GM12864 (cell line): ENCODE measurements around the gene RNU6-9.
A peak's percentile ranks its signal among the peaks of the same experiment; 100 is the strongest.

Experiments used
- DNase-seq: peaks from one replicate; pipeline ENCODE4 v3.0.0-alpha.2; 2011; ENCODE audit warnings: low read depth
- H3K4me3 ChIP-seq: 2 replicates; pipeline ENCODE4 v1.5.1; 2011; ENCODE audit warnings: mild to moderate bottlenecking, low read depth, low read length, control low read depth
- TF ChIP-seq, protein P1 (sequence below): IDR thresholded peaks from 2 replicates; pipeline ENCODE4 v1.5.1; 2011; ENCODE audit warnings: low read depth, mild to moderate bottlenecking, moderate library complexity, low read length, control low read depth, inconsistent platforms; ENCODE audit errors: missing control alignments

Gene RNU6-9

DNA sequence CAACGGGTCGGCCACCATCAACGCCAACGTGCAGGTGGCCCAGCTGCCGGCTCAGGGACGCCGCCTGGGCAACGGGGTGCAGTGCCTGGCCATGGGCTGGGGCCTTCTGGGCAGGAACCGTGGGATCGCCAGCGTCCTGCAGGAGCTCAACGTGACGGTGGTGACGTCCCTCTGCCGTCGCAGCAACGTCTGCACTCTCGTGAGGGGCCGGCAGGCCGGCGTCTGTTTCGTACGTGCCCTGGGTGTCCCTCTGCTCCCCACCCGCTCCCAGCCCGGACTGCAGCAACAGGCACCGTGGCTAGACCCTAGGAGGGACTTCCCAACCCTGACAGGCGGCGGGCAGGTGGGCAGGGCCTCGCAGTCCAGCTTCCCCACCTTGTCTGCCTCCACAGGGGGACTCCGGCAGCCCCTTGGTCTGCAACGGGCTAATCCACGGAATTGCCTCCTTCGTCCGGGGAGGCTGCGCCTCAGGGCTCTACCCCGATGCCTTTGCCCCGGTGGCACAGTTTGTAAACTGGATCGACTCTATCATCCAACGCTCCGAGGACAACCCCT, 37.6 kb upstream of the RNU6-9 start:
- no peak overlapping the region for H3K4me3 ChIP-seq
- DNase-seq, result no peak
- TF ChIP-seq, protein P1, sequence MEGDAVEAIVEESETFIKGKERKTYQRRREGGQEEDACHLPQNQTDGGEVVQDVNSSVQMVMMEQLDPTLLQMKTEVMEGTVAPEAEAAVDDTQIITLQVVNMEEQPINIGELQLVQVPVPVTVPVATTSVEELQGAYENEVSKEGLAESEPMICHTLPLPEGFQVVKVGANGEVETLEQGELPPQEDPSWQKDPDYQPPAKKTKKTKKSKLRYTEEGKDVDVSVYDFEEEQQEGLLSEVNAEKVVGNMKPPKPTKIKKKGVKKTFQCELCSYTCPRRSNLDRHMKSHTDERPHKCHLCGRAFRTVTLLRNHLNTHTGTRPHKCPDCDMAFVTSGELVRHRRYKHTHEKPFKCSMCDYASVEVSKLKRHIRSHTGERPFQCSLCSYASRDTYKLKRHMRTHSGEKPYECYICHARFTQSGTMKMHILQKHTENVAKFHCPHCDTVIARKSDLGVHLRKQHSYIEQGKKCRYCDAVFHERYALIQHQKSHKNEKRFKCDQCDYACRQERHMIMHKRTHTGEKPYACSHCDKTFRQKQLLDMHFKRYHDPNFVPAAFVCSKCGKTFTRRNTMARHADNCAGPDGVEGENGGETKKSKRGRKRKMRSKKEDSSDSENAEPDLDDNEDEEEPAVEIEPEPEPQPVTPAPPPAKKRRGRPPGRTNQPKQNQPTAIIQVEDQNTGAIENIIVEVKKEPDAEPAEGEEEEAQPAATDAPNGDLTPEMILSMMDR, result no peak

DNA sequence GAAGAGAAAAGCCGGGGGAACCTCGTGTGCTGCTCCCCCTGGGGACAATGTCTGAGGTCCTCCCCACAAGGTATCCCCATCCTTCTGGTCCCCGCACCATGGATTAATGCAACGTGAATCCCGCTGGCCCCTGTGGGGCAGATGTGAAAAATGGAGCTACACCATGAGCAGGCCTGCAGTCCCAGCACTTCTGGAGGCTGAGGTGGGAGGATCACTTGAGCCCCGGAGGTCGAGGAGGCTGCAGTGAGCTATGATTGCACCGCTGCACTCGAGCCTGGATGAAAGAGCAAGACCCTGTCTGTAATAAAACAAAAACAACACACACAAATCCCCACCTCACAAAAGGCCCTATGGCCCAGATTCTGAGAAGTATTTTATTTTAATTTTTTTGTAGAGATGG, 35.0 kb upstream of the RNU6-9 start:
- TF ChIP-seq, protein P1, result no peak
- H3K4me3 ChIP-seq, result no peak overlapping the region
- no peak for DNase-seq

DNA sequence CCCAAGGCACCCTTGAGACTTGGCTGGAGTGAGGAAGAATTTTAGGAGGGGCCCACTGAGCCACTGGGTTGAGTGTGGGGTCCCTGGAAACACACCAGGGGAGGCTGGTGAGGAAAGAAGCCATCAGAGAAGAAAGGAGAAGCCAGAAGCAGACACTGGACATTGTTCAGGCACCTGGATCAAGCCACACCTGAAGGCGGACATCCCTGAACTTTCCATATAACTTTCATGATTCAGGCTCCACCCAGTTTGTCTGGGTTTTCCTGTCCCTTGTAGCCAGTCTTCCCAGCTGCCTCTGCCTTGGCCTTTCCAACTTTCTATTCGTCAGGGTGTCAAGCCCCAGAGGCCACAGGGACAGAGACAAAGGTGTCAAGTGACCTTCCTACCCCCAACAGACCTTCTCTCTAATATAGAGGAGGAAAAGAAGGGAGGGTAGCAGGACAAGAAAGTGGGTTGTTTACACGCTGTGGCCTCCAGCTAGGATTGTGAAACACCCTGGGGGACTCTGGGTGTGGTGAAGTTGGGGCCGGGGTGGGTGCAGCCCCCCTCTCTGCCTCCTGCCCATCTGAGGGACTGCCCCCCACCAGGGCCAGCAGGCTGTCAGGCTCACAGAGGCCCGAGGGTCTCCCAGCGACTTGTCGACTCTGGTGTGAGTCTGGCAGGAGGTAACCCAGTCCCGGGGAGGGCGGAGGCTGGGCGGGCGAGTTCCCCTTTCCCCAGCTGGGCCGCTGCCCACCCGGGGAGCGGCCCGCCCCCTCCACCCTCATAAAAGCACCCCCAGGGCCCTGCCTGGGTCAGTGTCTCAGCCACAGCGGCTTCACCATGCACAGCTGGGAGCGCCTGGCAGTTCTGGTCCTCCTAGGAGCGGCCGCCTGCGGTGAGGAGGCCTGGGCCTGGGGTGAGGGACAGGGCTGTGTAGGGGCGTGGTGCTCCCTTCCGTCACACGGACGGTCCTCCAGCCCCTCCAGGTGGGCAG, 34.1 kb upstream of the RNU6-9 start, which contains the start of gene CFD:
TSS of gene CFD (plus strand) at position 797 of the 976 bp plus-strand sequence. CDS start at position 823, 26 bp downstream.
- TF ChIP-seq, protein P1, result no peak
- H3K4me3 ChIP-seq, result no peak within 1 kb of the TSS
- no peak for DNase-seq

DNA sequence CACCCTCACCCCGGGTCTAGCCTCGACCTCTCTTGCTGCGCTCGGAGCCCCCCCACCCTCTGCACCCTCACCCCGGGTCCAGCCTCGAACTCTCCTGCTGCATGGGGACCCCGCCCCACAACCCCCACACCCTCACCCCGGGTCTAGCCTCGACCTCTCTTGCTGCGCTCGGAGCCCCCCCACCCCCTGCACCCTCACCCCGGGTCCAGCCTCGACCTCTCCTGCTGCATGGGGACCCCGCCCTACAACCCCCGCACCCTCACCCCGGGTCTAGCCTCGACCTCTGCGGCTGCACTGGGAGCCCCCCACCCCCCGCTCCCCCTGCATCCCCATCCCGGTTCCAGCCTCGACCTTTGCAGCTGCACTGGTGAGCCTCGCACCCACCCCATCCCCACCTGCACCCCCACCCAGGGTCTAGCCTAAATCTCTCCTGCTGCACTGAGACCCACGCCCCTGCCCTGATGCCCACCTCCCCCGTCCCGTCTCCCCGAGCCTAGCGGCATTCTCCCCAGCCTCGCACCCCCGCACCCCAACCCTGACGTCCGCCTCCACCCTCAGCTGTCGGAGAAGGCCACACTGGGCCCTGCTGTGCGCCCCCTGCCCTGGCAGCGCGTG, 32.0 kb upstream of the RNU6-9 start:
- DNase-seq, result no peak
- H3K4me3 ChIP-seq, result no peak overlapping the region
- TF ChIP-seq, protein P1, result no peak

DNA sequence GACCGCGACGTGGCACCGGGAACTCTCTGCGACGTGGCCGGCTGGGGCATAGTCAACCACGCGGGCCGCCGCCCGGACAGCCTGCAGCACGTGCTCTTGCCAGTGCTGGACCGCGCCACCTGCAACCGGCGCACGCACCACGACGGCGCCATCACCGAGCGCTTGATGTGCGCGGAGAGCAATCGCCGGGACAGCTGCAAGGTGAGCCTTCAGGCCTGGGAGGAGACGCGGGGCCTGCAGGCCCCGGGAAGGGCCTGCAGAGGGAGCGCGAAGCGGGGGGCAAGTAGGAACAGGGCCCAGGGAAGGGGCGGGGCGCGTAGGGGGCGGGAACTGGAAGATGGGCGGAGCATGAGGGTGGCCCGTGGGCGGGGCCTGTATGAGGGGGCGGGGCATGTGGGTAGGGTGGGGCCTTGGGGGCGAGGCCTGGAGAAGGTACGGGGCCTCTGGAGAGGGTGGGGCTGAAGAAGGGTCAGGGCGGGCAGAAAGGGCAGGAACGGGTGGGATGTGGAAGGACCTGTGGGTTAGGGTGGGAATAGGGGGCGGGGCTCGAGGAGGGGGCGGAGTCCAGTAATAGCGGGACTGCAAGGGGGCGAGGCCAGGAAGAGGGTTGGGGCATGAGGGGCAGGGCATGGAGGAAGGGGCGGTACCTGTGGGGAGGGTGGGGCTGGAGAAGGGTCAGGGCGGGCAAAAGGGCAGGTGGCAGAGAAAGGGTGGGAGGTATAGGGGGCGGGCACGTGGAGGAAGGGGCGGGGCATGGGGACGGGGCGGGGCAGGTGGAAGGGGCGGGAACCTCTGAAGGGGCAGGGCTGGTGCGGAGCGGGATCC, 31.3 kb upstream of the RNU6-9 start:
- H3K4me3 ChIP-seq, result no peak overlapping the region
- TF ChIP-seq, protein P1, result no peak
- DNase-seq, result peak; percentile 49

DNA sequence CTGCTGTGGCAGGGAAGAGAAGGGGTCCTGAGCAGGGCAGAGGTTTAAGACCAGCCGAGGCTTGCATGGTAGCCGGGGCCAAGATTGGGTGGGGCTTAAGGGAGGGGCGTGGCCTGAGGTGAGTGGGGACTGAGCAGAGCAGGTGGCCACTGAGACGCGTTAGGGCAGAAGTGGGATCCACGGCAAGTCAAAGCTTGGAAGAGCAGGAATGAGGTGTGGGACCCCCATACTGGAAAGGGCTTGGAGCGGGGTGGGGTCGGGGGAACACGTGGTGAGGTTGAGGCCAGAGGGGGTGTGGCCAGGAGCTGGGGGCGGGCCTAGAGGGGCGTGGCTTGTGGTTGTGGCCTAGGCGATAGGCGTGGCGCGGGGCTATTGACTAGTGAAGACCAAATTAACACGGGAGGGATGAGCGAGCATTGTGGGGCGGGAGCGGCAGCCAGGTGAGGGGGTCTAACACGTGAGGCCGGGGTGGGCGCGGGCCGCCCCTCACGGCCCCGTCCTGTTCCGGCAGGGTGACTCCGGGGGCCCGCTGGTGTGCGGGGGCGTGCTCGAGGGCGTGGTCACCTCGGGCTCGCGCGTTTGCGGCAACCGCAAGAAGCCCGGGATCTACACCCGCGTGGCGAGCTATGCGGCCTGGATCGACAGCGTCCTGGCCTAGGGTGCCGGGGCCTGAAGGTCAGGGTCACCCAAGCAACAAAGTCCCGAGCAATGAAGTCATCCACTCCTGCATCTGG, 30.5 kb upstream of the RNU6-9 start:
- H3K4me3 ChIP-seq, result peak overlapping the region; percentile 11; the same call in 1 of the 2 replicates
- TF ChIP-seq, protein P1, result no peak
- no peak for DNase-seq
